H1 (cell line): ENCODE measurements around the gene ZMYND10. TPM values are rescaled to one million over a fixed set of nuclear protein-coding genes. Genes with fewer than 3 reads are reported as not detected.

Experiments
- BACH1 ChIP-seq: IDR thresholded peaks from 2 replicates; pipeline ENCODE4 v1.6.1; 2012; ENCODE audit warnings: low read length, improper control_type of control experiment
- BCL11A ChIP-seq, 2 experiments: IDR thresholded peaks; one replicate each; pipeline ENCODE4 v1.6.1; 2011; ENCODE audit warnings: low read depth in 2 of 2, low read length in 2 of 2, mild to moderate bottlenecking in 2 of 2
- BRCA1 ChIP-seq: IDR thresholded peaks from 2 replicates; pipeline ENCODE4 v1.6.1; 2012; ENCODE audit warnings: low read depth, low read length, improper control_type of control experiment
- CEBPB ChIP-seq: IDR thresholded peaks from 2 replicates; pipeline ENCODE4 v1.6.1; 2012; ENCODE audit warnings: low read depth, low read length
- CTBP2 ChIP-seq: IDR thresholded peaks from 2 replicates; pipeline ENCODE4 v1.7.0; 2011; ENCODE audit warnings: borderline replicate concordance, mild to moderate bottlenecking, moderate library complexity, mixed read lengths, low read length; ENCODE audit not compliant: insufficient read depth, insufficient read length
- EGR1 ChIP-seq: IDR thresholded peaks from 2 replicates; pipeline ENCODE4 v1.6.1; 2011; ENCODE audit warnings: low read depth, low read length, borderline replicate concordance
- FOSL1 ChIP-seq: IDR thresholded peaks from 2 replicates; pipeline ENCODE4 v1.6.1; 2011; ENCODE audit warnings: mild to moderate bottlenecking, low read depth, low read length, moderate library complexity; ENCODE audit not compliant: insufficient read depth
- GABPA ChIP-seq: IDR thresholded peaks from 2 replicates; pipeline ENCODE4 v1.6.1; 2011; ENCODE audit warnings: mild to moderate bottlenecking, low read length, moderate library complexity, borderline replicate concordance; ENCODE audit not compliant: insufficient read depth
- JUN ChIP-seq: IDR thresholded peaks from 2 replicates; pipeline ENCODE4 v1.6.1; 2011; ENCODE audit warnings: low read depth, mild to moderate bottlenecking, improper control_type of control experiment, low read length
- JUND ChIP-seq: IDR thresholded peaks from 2 replicates; pipeline ENCODE4 v1.6.1; 2011; ENCODE audit warnings: mild to moderate bottlenecking, improper control_type of control experiment, low read length
- KDM1A ChIP-seq: fragments of 200-600, 300-600 bp; sonication (generic); IDR thresholded peaks from 2 replicates; pipeline ENCODE4 v1.7.1; 2016; ENCODE audit warnings: mild to moderate bottlenecking, low read length, borderline replicate concordance
- POLR2A ChIP-seq, 2 experiments: IDR thresholded peaks; 1 replicate in 1 of 2; 2 replicates in 1 of 2; pipeline ENCODE4 v1.6.1; 2011; ENCODE audit warnings: low read depth in 2 of 2, low read length in 2 of 2, mild to moderate bottlenecking in 2 of 2; ENCODE audit errors: control extremely low read depth in 1 of 2
- POLR2AphosphoS5 ChIP-seq: IDR thresholded peaks from 2 replicates; pipeline ENCODE4 v1.6.1; 2011; ENCODE audit warnings: low read depth, low read length
- RNF2 ChIP-seq: fragments of 200-900, 300-1000 bp; sonication (generic); IDR thresholded peaks from 2 replicates; pipeline ENCODE4 v1.7.1; 2016; ENCODE audit warnings: borderline replicate concordance, low read depth, mild to moderate bottlenecking, antibody characterized with exemption, low read length; ENCODE audit not compliant: poor library complexity, severe bottlenecking; ENCODE audit errors: missing control alignments
- SAP30 ChIP-seq: fragments of 300-600 bp; sonication (generic); IDR thresholded peaks from 2 replicates; pipeline ENCODE4 v1.7.1; 2012; ENCODE audit warnings: low read length, moderate library complexity, mild to moderate bottlenecking, inconsistent platforms; ENCODE audit not compliant: insufficient read depth, insufficient replicate concordance
- SIRT6 ChIP-seq: IDR thresholded peaks from one replicate; pipeline ENCODE4 v1.7.1; 2012; ENCODE audit warnings: low read length, inconsistent platforms
- SIX5 ChIP-seq: IDR thresholded peaks from 2 replicates; pipeline ENCODE4 v1.6.1; 2011; ENCODE audit warnings: mild to moderate bottlenecking, low read depth, low read length
- SP1 ChIP-seq: IDR thresholded peaks from 2 replicates; pipeline ENCODE4 v1.6.1; 2011; ENCODE audit warnings: low read depth, low read length
- SP2 ChIP-seq: IDR thresholded peaks from 2 replicates; pipeline ENCODE4 v1.6.1; 2012; ENCODE audit warnings: mild to moderate bottlenecking, low read length, inconsistent platforms
- SRF ChIP-seq: IDR thresholded peaks from 2 replicates; pipeline ENCODE4 v1.6.1; 2011; ENCODE audit warnings: mild to moderate bottlenecking, low read depth, low read length, moderate library complexity
- TAF1 ChIP-seq: IDR thresholded peaks from 2 replicates; pipeline ENCODE4 v1.6.1; 2011; ENCODE audit warnings: mild to moderate bottlenecking, low read depth, low read length
- TBP ChIP-seq: IDR thresholded peaks from 2 replicates; pipeline ENCODE4 v1.6.1; 2011; ENCODE audit warnings: low read depth, low read length, improper control_type of control experiment
- USF2 ChIP-seq: IDR thresholded peaks from 2 replicates; pipeline ENCODE4 v1.6.1; 2011; ENCODE audit warnings: low read length, improper control_type of control experiment
- polyA plus RNA-seq, 7 experiments: library from polyadenylated mRNA; depleted of rRNA in 3 of 7; stranded (reverse) in 5 of 7; unstranded in 2 of 7; fragments of >200 nt in 5 of 7; fragments of 200-250 nt in 2 of 7; gene quantifications; 1 replicate in 5 of 7; 2 replicates in 1 of 7; 4 replicates in 1 of 7; pipeline versions ENCODE4 v1.2.1 to v1.2.3, GENCODE V29; 2011 to 2013; ENCODE audit warnings: missing spikeins in 2 of 7, mixed read lengths in 2 of 7
- total RNA-seq: library from RNA; stranded (reverse); fragmentation: NEBNext Ultra II Directional; extraction: Animal tissue kit (Norgen Biotek cat#: 25700); gene quantifications from 2 replicates; pipeline ENCODE4 v1.2.1, GENCODE V29; 2021

Gene ZMYND10
- total and polyA plus RNA-seq, 2 of the 8 experiments (the other 6 are each of a cell fraction or from before 2014, with no cell fraction given): 0.56 to 0.79 TPM

DNA sequence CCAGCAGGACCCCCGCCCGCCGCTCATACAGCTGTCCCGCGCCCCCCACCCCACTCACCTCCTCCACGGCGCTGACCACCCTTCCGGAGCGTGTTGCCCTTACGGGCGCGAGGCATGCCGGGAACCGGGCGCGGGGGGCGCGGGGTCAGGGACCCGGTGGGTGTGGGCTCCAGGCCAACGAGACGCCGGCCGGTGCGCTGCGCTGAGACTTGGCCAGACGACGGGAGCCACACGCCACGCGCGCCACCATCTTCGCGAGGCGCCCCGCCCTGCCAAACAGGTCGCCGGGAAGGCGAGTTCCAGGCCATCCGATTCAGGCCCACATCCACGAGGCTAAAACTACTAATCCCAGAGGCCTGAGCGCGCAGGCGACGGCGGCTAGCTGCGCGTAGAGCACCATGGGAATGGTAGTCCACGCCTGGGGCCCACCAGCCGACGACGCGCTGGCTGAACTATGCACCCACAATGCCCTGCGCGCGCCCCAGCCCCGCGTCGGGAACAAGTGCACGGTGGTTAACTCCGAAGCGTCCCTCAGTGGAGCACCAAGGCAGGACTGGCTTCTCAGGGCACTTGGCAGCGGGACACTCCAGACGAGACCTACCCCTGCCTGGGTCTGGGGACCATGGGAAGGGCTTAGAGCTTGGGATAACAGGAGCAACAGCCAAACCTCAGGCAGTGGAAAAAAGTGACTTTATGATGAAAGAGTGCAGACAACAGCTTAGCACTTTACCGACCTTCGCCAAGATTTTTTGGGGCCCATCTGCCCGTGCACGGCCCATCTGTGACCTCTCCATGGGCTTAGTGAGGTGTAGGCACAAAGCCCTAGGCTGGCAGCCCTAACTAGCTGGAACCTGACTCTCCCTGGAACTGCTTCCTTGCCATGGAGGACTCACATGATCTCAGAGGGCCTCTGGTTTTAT lies 53.1 kb downstream of the ZMYND10 start, which contains the start of gene IFRD2 (continued):
- TF ChIP-seq BACH1 (peak; percentile 64), EGR1 (no peak), FOSL1 (no peak), CTBP2 (no peak), POLR2AphosphoS5 (peak; percentile 73; the same call in 1 of the 2 replicates), USF2 (no peak), JUND (no peak), TAF1 (peak; percentile 71), SP2 (no peak), KDM1A (no peak), SP1 (peak; percentile 70), POLR2A (IDR thresholded peaks at IDR 0.05; ENCODE audit: control extremely low read depth in 1 of 2, low read depth in 2 of 2, low read length in 2 of 2) (peak in 1 of 2 experiments; percentile 73; a peak in 2 of 3 replicates), RNF2 (no peak), SRF (no peak; the same call in 1 of the 2 replicates), GABPA (no peak), SIRT6 (no peak), BRCA1 (no peak), SIX5 (peak; percentile 100), BCL11A (IDR thresholded peaks at IDR 0.05; ENCODE audit: low read depth in 2 of 2, low read length in 2 of 2) (no peak), TBP (peak; percentile 16; the same call in 1 of the 2 replicates), JUN (no peak), CEBPB (no peak), SAP30 (no peak)
